Upper lobe of left lung (tissue), 6 donors: ENCODE data around the gene POLE. TPM values are rescaled to one million over a fixed set of nuclear protein-coding genes. Genes with fewer than 3 reads are reported as not detected.
A peak's percentile ranks its signal among the peaks of the same experiment; 100 is the strongest.

ENCODE experiments used
- ATAC-seq, 2 donors: fragments of 200-7000 bp; cut with Tn5 transposase; one replicate each; pipeline ENCODE4 v1.9.1; 2022; ENCODE audit warnings: mild to moderate bottlenecking in 2 of 2, moderate library complexity in 2 of 2; ENCODE audit not compliant: low FRiP score in 2 of 2
- DNase-seq, 2 donors: peaks; one replicate each; pipeline ENCODE4 v3.0.0-alpha.2; 2019 to 2020
- H3K27ac ChIP-seq, 4 donors: fragments of 200-600 bp; sonication (generic); one replicate each; pipeline ENCODE4 v1.5.1; 2016 to 2019
- H3K27me3 ChIP-seq, 4 donors: fragments of 200-600 bp; sonication (generic); one replicate each; pipeline ENCODE4 v1.5.1; 2017 to 2019
- H3K36me3 ChIP-seq, 4 donors: fragments of 200-600 bp; sonication (generic); one replicate each; pipeline ENCODE4 v1.5.1; 2016 to 2019
- H3K4me1 ChIP-seq, 4 donors: fragments of 200-600 bp; sonication (generic); one replicate each; pipeline ENCODE4 v1.5.1; 2018 to 2019
- H3K4me3 ChIP-seq, 4 donors: fragments of 200-600 bp; sonication (generic); one replicate each; pipeline ENCODE4 v1.5.1; 2017 to 2019; ENCODE audit warnings: mild to moderate bottlenecking in 2 of 4, moderate library complexity in 1 of 4
- H3K9me3 ChIP-seq, 4 donors: fragments of 200-600 bp; sonication (generic); one replicate each; pipeline ENCODE4 v1.5.1; 2018 to 2019
- EP300 ChIP-seq, 4 donors: sonication (generic); formaldehyde crosslinking; IDR thresholded peaks; one replicate each; pipeline ENCODE4 v1.5.1; 2017; ENCODE audit warnings: antibody characterized with exemption in 4 of 4, control low read depth in 2 of 4
- POLR2A ChIP-seq, 4 donors: fragments of 450-650 bp; IDR thresholded peaks; one replicate each; pipeline ENCODE4 v1.5.1; 2016 to 2017; ENCODE audit warnings: antibody characterized with exemption in 4 of 4, mild to moderate bottlenecking in 2 of 4
- POLR2AphosphoS5 ChIP-seq, 2 donors: sonication (generic); formaldehyde crosslinking; IDR thresholded peaks; one replicate each; pipeline ENCODE4 v1.5.1; 2017; ENCODE audit warnings: antibody characterized with exemption in 2 of 2
- WGBS, 2 donors: methylation state at CpG; one replicate each; pipeline ENCODE4 v1.1.5; 2017 to 2018; 5-methylcytosine and 5-hydroxymethylcytosine counted together
- total RNA-seq, 6 donors: library from RNA; depleted of rRNA in 4 of 6; stranded (reverse); fragments of >200 nt in 4 of 6; gene quantifications; one replicate each; pipeline versions ENCODE4 v1.1.0 to v1.2.1, GENCODE V29; 2016 to 2021
- TF ChIP-seq, protein P1 (sequence below), 6 experiments: fragments of 450-650 bp in 4 of 6; fragments of 200-600 bp in 2 of 6; sonication (generic) in 2 of 6; IDR thresholded peaks; one replicate each; pipeline ENCODE4 v1.5.1; 2016 to 2019; ENCODE audit warnings: antibody characterized with exemption in 6 of 6
- donor health status: DM: no; HTN: no; CAD: no; lungs with moderate emphysema.
- donor health status: DM: no; HTN: yes; CAD: no; lungs with severe emphysema.

POLE gene
- total RNA-seq, 6 donors from 2014 or later = 16.6 to 228 (median 26.2) TPM

DNA sequence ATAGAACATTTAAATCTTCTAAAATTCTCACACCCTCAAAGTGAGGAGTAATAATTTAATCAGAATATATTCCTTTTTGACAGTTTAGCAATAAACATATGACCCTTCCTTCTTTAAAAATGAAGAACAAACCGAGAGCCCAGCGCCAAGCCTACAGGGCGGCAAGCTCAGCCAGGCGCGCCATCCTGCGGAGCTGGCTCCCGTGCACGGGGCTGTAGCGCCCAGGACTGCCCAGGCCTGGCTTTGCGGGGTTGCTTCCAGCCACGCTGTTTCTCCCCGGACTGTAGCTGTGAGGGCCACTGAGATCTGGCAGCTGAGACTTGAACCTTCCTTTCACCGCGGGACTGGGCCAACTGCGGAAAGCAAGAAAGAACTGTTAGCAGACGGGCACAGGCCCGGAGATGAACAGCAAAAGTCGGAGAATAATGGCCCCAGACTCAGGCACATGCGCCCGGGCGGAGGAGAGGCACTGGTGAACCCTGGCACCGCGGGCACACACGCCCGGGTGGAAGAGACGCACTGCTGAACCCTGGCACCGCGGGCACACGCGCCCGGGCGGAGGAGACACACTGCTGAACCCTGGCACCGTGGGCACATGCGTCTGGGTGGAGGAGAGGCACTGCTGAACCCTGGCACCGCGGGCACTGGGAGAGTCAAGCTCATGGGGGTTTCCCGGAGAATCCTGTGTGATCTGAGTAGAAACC, 40.1 kb upstream of the POLE start:
- Histone ChIP-seq H3K36me3 (peaks cover 54 to 97% (median 78%) of the 10 kb centered on the region in 4 donors), H3K4me3 (no peak overlapping the region), H3K27me3 (no peaks in the 10 kb centered on the region), H3K9me3 (no peaks in the 10 kb centered on the region), H3K27ac (no peak overlapping the region), H3K4me1 (no peaks in the 10 kb centered on the region)
- 92 to 94% methylated on average over 37 of the region's 37 CpGs for WGBS, 2 donors
- TF ChIP-seq EP300 (IDR thresholded peaks at IDR 0.05) = no peak
- TF ChIP-seq, protein P1, sequence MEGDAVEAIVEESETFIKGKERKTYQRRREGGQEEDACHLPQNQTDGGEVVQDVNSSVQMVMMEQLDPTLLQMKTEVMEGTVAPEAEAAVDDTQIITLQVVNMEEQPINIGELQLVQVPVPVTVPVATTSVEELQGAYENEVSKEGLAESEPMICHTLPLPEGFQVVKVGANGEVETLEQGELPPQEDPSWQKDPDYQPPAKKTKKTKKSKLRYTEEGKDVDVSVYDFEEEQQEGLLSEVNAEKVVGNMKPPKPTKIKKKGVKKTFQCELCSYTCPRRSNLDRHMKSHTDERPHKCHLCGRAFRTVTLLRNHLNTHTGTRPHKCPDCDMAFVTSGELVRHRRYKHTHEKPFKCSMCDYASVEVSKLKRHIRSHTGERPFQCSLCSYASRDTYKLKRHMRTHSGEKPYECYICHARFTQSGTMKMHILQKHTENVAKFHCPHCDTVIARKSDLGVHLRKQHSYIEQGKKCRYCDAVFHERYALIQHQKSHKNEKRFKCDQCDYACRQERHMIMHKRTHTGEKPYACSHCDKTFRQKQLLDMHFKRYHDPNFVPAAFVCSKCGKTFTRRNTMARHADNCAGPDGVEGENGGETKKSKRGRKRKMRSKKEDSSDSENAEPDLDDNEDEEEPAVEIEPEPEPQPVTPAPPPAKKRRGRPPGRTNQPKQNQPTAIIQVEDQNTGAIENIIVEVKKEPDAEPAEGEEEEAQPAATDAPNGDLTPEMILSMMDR (IDR thresholded peaks at IDR 0.05) = no peak
- no peak for TF ChIP-seq POLR2AphosphoS5 (IDR thresholded peaks at IDR 0.05)
- TF ChIP-seq POLR2A (IDR thresholded peaks at IDR 0.05) = no peak
- DNase-seq = no peak
- ATAC-seq = peak in 1 of 2 donors; percentile 78

GRCh38 chr12:132726386-132726785, 39.2 kb upstream of the POLE start:
- Histone ChIP-seq H3K9me3 (no peaks in the 10 kb centered on the region), H3K27me3 (no peaks in the 10 kb centered on the region), H3K4me3 (no peak overlapping the region), H3K4me1 (no peaks in the 10 kb centered on the region), H3K27ac (no peak overlapping the region), H3K36me3 (peaks cover 45 to 95% (median 74%) of the 10 kb centered on the region in 4 donors)
- no peak for DNase-seq
- 95 to 96% methylated on average over 12 of the region's 12 CpGs for WGBS, 2 donors
- ATAC-seq = no peak
- TF ChIP-seq POLR2AphosphoS5 (IDR thresholded peaks at IDR 0.05) = no peak
- no peak for TF ChIP-seq POLR2A (IDR thresholded peaks at IDR 0.05)
- no peak for TF ChIP-seq EP300 (IDR thresholded peaks at IDR 0.05)
- TF ChIP-seq, protein P1 (IDR thresholded peaks at IDR 0.05) = no peak

DNA sequence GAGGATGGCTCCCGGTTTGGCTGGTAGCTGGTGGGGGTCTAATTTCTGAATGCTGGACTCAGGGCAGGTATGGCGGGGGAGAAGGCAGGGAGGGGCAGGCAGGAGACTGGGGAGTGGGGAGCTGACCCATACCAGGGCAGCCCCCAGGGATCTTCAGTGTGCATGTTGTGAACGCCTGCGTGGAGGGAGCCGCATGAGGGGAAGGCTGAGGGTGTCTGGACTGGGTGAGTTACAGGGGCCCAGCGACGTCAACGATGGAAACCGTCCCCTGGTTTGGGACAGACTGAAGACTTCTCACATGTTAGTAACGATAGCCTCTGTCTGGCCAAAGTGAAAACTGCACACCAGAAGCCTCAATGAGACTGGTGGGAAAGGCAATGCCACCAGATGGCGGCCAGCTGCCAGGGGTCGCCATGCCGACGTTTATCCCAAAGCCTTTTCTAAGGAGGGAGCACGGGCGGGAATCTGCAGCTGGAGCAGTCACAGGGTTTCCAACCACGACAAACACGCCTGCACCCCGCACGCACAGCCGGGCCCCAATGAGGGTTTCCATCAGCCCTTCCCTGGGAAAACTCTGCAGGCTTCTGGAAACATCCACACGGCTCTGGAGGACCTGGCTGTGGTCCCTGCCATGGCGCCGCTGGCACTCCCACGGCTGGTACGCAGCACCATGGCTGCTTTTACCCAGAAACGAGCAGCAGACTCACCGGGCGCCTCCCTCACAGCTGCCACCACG, 37.5 kb upstream of the POLE start:
- Histone ChIP-seq H3K27me3 (no peaks in the 10 kb centered on the region), H3K27ac (no peak overlapping the region), H3K4me3 (no peak overlapping the region), H3K4me1 (no peaks in the 10 kb centered on the region), H3K9me3 (no peaks in the 10 kb centered on the region), H3K36me3 (peaks cover 43 to 94% (median 75%) of the 10 kb centered on the region in 4 donors)
- ATAC-seq (no peak), DNase-seq (no peak)
- 79 to 94% methylated on average over 7 to 30 of the region's 30 CpGs for WGBS, 2 donors
- TF ChIP-seq, protein P1 (IDR thresholded peaks at IDR 0.05) = no peak
- TF ChIP-seq EP300 (IDR thresholded peaks at IDR 0.05) (no peak), POLR2AphosphoS5 (IDR thresholded peaks at IDR 0.05) (no peak), POLR2A (IDR thresholded peaks at IDR 0.05) (no peak)

DNA sequence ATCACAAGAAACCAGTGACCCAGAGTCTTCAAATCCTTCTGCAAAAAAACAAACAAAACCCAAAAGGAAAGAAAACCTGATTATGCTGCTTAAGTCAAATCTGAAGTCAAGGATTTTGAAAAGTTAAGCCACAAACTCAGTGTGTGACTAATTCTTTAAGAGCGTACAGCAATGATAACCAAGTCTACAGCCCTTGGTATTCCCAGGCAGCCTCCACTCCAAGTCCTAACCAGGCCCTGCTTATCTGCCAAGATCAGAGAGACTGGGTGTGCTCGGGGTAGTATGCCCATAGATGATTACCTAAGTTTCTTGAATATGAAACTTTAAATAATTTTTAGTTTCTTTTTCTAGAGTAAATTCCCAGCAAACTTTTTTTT, 36.6 kb upstream of the POLE start:
- WGBS, 2 donors = 95 to 96% methylated on average over 2 of the region's 2 CpGs
- Histone ChIP-seq H3K36me3 (peaks cover 40 to 97% (median 78%) of the 10 kb centered on the region in 4 donors), H3K9me3 (no peaks in the 10 kb centered on the region), H3K27ac (no peak overlapping the region), H3K4me1 (no peaks in the 10 kb centered on the region), H3K4me3 (no peak overlapping the region), H3K27me3 (no peaks in the 10 kb centered on the region)
- DNase-seq (no peak), ATAC-seq (no peak)
- TF ChIP-seq POLR2AphosphoS5 (IDR thresholded peaks at IDR 0.05) = no peak
- no peak for TF ChIP-seq POLR2A (IDR thresholded peaks at IDR 0.05)
- TF ChIP-seq, protein P1 (IDR thresholded peaks at IDR 0.05) = no peak
- TF ChIP-seq EP300 (IDR thresholded peaks at IDR 0.05) = no peak
